ENCODE measurements around the gene MARVELD2. TPM values are rescaled to one million over a fixed set of nuclear protein-coding genes. Genes with fewer than 3 reads are reported as not detected.

The MARVELD2 gene, protein sequence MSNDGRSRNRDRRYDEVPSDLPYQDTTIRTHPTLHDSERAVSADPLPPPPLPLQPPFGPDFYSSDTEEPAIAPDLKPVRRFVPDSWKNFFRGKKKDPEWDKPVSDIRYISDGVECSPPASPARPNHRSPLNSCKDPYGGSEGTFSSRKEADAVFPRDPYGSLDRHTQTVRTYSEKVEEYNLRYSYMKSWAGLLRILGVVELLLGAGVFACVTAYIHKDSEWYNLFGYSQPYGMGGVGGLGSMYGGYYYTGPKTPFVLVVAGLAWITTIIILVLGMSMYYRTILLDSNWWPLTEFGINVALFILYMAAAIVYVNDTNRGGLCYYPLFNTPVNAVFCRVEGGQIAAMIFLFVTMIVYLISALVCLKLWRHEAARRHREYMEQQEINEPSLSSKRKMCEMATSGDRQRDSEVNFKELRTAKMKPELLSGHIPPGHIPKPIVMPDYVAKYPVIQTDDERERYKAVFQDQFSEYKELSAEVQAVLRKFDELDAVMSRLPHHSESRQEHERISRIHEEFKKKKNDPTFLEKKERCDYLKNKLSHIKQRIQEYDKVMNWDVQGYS
- 2.2 to 3.0 TPM (median 2.5 TPM) in 5 replicates for total RNA-seq (2022; extraction: Qiagen RNA extraction)

DNA sequence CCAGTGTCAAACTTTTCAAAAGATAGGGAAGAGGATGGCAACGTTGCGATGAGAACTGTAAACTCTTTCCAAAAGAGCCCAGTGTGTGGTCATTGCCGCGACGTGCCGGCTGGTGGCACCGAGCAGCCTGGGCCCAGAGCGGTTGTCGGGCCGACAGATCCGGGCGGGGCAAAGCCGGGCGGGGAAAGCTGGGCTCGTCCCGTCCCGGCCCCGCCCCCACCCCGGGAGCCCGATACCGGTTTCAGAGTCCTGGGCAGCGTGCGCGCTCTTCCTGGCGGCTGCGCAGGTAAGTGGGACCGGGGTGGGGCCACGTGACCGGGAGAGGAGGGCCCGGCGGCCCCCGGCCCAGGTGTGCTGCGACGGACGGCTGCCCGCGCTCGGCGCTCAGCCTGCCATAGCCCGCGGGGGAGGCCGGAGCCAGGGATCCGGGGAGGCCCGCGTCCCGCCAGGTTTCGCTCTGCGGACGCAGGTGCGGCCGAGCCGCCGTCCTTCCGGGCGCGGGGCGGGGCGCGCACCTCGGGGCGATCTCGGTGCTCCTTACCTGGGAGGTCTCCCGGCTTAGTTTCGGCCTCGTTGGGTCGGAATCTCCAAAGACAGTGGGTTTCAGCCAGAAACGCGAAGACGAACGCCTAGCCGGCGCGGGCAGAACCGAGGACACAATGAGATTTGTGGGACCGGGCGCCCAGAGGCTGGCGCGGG is at the start of gene MARVELD2:
TSS of gene MARVELD2 (plus strand) at position 232 of the 699 bp plus-strand sequence. CDS start 4,270 bp downstream, outside the sequence.

GRCh38 chr5:69369340-69370121 is 45.4 kb upstream of the MARVELD2 start, which contains the start of the genes AK6, RAD17 and TAF9:
Gene AK6, minus strand, starts transcription at chr5:69369520. Its CDS starts 30 bp downstream, at chr5:69369490.
Gene RAD17, plus strand, starts transcription at chr5:69369818. Its CDS starts 2,391 bp downstream, at chr5:69372209.
Gene TAF9, minus strand, starts transcription at chr5:69369520. Its CDS starts 3,783 bp downstream, at chr5:69365737.

DNA sequence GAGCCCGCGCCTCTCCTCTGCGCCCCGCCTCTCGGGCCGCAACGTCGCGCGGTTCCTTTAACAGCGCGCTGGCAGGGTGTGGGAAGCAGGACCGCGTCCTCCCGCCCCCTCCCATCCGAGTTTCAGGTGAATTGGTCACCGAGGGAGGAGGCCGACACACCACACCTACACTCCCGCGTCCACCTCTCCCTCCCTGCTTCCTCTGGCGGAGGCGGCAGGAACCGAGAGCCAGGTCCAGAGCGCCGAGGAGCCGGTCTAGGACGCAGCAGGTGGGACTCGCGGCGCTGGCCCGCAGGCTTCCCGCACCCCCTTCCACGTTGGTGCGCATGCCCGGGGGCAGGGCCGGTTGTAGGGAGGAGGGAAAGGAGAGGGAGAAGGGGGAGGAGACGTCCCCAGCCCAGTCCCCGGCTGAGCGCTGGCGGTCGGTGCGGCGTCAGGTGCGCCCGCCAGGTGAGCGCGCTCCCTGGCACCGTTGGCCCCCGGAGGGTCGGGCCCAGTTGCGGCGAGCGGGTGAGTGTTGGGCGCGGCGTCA is 77.5 kb downstream of the MARVELD2 start, which contains the start of gene OCLN:
TSS of gene OCLN (plus strand) at position 400 of the 532 bp plus-strand sequence. CDS start 11,455 bp downstream, outside the sequence.

Other genes with a start within 250 kb of the MARVELD2 start
- 247 to 288 TPM (median 262 TPM) in 5 replicates for gene CCNB1, start 248.0 kb upstream of the MARVELD2 start, total RNA-seq (2022; extraction: Qiagen RNA extraction)
- 26.7 to 30.8 TPM (median 28.2 TPM) in 5 replicates for gene CENPH, start 225.5 kb upstream of the MARVELD2 start, total RNA-seq (2022; extraction: Qiagen RNA extraction)
- gene CDK7, start 180.2 kb upstream of the MARVELD2 start, total RNA-seq (2022; extraction: Qiagen RNA extraction): 50.2 to 60.9 TPM (median 54.2 TPM) in 5 replicates
- 2.8 to 4.0 TPM (median 3.3 TPM) in 5 replicates for gene CCDC125, start 82.3 kb upstream of the MARVELD2 start, total RNA-seq (2022; extraction: Qiagen RNA extraction)
- gene AK6, start 45.6 kb upstream of the MARVELD2 start, total RNA-seq (2022; extraction: Qiagen RNA extraction): 45.7 to 56.1 TPM (median 50.7 TPM) in 5 replicates
- gene TAF9, start 45.6 kb upstream of the MARVELD2 start, total RNA-seq (2022; extraction: Qiagen RNA extraction): 122 to 148 TPM (median 124 TPM) in 5 replicates
- 15.3 to 18.0 TPM (median 16.6 TPM) in 5 replicates for gene RAD17, start 45.3 kb upstream of the MARVELD2 start, total RNA-seq (2022; extraction: Qiagen RNA extraction)
- gene OCLN, start 77.7 kb downstream of the MARVELD2 start, total RNA-seq (2022; extraction: Qiagen RNA extraction): 7.9 to 13.0 TPM (median 10.1 TPM) in 5 replicates
- gene GTF2H2C, start 145.1 kb downstream of the MARVELD2 start, total RNA-seq (2022; extraction: Qiagen RNA extraction): 31.0 to 36.8 TPM (median 33.6 TPM) in 5 replicates